C1 segment of cervical spinal cord (tissue), 14 donors: ENCODE results near the gene TTC34.

Source experiments
- DNase-seq, 14 donors: peaks; one replicate each; lab custom pipeline; 2025; lab: John Stamatoyannopoulos, UW

The TTC34 gene

DNA sequence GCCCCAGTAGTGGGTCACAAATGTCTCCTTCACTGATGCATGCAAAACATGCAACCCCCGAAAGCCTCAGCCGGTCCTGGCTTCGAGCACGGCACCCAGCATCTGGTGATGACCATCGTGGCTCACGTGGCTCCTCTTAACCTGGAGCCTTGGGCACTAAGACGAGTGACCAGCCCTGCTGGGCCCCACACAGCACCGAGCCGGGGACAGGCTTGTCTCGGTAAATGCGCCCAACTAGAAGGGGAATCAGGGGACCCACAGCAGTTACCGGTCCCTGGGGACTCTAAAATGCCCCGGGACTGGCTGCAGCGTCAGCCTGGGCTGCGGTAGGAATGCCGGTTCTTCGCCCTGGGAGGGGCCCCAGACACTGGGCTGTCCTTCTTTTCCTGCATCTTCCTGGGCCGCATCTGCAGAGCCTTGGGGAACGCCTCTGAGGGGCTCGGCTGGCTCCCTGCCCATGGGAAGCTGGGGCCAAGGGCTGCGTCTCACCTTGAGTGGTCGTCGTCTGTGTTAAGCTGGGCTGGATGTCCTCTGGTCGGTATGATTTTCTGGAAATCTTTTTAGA is 13.1 kb upstream of the TTC34 start:
- no peak for DNase-seq

GRCh38 chr1:2812939-2813653 is 11.6 kb upstream of the TTC34 start:
- DNase-seq: no peak

DNA sequence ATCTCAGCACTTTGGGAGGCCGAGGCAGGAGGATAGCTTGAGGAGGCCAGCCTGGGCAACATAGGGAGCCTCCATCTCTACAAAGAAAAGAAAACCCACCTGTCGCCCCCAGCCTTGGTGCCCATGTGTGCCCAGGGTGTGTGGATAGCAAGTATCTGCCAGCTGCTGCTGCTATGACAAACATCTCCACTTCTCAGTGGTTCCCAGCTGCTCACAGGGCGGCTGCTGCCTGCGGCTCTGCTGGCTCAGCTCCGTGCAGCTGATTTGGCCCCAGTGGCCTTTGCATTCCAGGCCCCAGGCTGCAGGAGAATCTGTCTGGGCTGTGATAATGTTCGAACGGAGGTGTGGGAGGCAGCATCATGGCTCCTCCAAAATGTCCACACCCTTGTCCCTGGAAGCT is 10.6 kb upstream of the TTC34 start:
- no peak for DNase-seq

- no peak for DNase-seq
Measured at GRCh38 chr1:2811533-2811918, 10.0 kb upstream of the TTC34 start.

GRCh38 chr1:2810899-2811532 is 9.5 kb upstream of the TTC34 start:
- no peak for DNase-seq

GRCh38 chr1:2810281-2810680 is 8.8 kb upstream of the TTC34 start:
- DNase-seq: no peak

DNA sequence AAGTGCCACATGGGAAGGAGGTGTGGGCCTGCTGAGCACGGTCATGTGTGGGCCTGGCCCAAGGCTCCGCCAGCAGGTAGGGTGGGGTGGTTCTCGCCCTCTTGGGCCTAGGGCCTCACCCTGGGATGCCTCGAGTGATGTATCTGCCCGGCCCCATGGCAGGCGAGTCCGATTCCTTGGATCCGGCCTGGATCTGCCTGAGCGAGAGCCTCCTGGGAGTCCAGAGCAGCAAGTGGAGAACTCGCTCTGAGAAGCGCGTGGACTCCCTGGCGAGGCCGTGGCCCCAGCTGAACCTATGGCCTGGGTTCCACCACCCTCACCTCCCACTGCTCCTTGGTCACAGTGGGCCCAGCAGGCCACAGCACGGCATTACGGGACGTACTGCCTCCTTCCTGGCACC is 8.2 kb upstream of the TTC34 start:
- DNase-seq: no peak

DNA sequence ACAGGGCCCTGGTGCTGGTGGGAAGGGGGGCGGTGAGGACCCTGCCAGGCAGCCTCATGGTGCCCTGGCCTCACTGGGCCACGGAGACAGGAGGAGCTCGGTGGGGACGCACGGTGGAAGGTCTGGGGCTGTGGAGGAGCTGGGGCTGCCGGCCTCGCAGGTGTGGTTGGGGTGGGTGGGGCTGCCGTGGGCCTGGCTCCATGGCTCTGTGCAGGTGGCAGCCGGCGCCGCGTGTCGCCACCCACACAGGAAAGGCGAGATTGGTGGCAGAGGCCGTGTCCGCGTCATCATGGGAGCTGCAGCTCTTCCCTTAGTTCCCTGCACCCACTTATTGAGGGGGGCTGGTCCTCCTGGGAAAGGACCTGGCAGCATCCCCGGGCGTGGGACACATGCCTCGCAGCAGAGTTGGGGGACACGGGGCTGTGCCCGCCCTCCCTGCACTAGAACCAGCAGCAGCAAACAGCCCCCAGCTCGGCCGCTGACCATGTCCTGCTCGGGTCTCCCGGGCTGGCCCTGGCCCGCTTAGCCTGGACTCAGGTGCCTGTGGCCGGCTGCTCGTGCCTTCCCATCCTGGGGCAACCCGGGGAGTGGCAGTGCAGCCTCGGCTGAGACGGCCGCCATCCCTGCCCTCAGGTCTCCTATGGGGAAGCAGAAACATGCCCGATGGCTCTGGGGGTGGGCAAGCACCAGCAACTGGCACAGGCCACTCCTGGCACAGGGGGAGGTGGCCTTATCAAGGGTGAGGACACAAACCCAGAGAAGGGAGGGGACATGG is 7.5 kb upstream of the TTC34 start:
- DNase-seq: no peak

DNA sequence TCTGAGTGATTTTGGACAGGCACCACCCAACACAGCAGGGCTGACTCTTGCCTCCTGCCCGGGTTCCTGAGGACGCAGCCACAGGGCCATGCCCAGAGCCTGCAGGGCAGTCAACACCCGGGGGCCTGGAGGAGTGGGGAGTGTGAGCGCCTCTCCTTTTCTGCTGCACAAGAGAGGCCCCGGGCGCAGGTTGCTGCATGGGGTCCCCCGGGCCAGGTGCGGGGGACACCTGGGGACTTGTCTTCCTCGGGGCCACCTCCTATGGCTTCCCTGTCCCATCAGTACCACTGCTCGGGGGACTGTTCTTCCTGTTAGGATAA is 6.9 kb upstream of the TTC34 start:
- no peak for DNase-seq

DNA sequence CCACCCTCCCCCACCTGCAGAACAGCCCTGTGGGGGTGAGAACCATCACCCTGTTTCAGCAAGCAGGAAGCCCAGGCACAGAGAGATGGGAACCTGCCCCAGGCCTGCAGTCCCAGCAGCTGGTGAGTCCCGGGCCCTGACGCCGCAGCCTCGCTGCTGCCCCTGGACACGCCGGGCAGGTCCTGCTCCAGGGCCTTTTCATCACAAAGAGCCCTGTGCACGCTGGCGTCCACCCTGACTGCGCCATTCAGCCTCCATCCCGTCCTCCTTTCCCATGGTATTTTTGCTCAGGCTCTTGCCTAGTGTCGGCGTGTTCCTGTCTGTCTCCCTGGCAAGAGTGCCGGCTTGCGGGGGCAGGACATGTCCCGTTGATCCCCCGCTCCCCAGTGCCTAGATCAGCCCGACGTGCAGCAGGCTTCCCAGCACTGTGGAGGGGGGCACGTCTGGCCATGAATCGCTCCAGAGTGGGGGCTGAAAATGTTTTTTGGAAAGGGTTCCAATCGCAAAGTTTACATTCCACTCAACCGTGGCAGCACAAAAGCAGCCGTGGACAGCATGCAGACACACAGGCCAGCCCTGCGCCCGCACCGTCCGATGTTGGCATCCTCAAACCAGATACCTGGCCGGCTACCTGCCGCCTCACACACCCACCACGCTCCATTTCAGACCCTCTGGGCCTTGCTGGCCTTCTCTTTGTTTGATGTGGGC is 6.3 kb upstream of the TTC34 start:
- no peak for DNase-seq

DNA sequence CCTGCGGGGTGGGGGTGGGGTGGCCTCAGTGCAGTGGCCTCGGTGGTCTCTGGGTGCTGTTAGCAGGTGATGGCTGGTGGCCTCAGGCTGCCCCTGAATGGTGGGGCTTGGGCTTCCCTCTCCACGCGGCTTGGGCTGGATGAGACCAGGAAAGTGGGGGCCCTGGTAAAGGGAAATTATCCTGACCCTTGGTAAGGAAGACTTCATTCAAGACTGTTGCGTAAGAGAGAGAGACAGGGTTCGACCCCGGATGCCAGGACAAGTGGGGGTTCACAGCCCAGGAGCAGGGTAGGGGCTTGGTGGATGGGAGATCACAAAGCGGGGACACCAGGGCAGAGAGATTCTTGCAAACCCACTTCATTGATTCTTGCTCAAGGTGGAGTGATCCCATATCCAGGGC is 5.5 kb upstream of the TTC34 start:
- DNase-seq: no peak

- no peak for DNase-seq
Measured at GRCh38 chr1:2806591-2806990, 5.1 kb upstream of the TTC34 start.

DNA sequence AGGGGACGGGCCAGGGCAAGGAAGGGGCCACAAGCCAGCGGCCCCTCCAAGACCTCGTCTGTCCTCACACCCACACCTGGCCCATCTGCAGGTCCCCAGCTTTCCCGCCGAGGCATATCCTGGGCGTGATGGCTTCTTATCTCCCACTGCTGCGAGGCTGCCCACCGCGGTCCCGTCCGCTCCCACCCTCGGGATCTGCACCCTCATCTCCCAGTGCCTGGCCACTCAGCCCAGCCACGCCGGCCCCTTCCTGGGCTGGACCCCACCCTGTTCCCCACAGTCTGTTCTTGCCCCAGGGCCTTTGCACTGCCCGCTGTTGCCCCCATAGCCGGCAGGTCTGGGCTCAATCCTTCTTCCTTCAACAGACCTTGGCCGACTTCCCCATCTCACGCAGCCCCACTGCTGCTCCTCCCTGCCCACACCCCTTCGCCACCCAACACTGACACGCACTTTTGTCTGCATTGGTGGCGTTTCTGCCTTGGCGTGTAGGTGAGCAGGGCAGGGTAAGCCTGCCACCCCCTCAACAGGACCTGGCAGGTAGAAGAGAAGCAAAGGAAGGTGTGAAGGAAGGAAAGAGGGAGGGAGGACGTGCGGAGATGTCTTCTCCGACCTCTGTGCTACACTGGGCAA is 4.4 kb upstream of the TTC34 start:
- DNase-seq: no peak

- no peak for DNase-seq
Measured at GRCh38 chr1:2804628-2805351, 3.3 kb upstream of the TTC34 start.

DNA sequence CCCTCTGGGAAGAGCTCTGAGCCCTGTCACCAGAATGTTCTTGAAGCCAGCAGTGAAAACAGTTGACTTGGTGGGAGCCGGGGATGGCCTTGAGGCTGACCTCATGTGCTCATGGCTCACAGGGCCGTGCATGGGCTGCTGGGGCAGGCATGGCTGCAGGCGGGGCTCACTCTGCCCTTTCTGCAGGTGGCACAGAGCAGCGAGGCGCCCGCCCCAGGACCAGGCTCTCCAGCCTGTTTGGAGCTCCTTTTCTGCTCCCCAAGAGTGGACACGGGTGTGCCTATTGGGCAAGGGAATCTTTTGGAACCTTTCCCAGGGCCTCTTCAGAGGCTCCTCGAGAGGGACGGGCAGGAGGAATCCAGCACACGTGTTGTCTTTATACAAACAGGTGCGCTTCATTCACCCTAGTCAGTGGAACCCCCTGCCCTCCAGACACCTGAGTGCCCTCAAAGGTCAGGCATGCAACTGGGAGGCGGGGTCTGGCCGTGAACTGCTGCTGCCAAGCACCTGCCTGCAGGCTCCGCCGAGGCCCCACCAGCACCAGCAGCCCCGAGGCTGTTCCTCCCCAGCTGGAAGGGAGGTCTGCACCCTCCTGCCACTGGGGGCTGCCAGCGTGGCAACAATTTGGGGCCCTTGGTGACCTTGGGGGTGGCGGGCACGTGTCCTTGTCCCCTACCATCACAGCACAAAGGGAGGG is 2.6 kb upstream of the TTC34 start:
- DNase-seq: no peak

GRCh38 chr1:2803086-2803930 is 1.8 kb upstream of the TTC34 start:
- no peak for DNase-seq

- DNase-seq: no peak
Measured at GRCh38 chr1:2802421-2802961, 998 bp upstream of the TTC34 start.

- no peak for DNase-seq
Measured at GRCh38 chr1:2801046-2801445, 447 bp downstream of the TTC34 start.

DNA sequence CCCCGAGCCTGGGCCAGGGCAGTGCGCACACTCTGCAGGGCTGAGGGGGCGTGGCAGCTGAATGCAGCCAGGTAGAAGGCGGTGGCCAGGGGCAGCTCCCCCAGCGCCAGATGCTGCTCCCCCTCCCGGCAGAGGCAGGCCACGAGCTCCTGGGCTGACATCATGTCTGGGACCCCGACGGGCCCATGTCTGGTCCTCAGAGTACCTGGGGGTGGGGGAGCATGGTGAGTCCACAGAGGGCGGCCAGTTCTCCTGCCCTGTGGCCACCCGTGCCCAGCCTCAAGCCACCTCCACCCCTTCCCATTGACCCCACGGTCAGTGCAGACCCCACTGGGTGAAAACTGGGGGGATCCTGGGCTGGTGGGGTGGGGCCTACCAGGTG is 838 bp downstream of the TTC34 start:
- DNase-seq: no peak
